GM13976 (cell line): ENCODE data around the gene MTUS2.
"Not testable (repeated sequence)": the region's sequence is repeated elsewhere in the genome, so short reads cannot be mapped to it uniquely, and the experiment has no call there.

Experiments used
- DNase-seq: peaks from one replicate; pipeline ENCODE4 v3.0.0; 2012; ENCODE audit warnings: low spot score
- in situ Hi-C: fragments of 300-500 bp; cut with MboI; formaldehyde crosslinking; loops from one replicate; pipeline ENCODE4 v1.12.0; 2022; ENCODE audit warnings: low sequenced_read_pairs, mixed read lengths, inconsistent platforms; ENCODE audit not compliant: unreplicated experiment
- TF ChIP-seq, protein P1 (sequence below): IDR thresholded peaks from 2 replicates; pipeline ENCODE4 v1.5.1; 2012; ENCODE audit warnings: borderline replicate concordance, mild to moderate bottlenecking; ENCODE audit not compliant: insufficient read depth; ENCODE audit errors: extremely low read depth, missing control alignments, control extremely low read depth

The MTUS2 gene

DNA sequence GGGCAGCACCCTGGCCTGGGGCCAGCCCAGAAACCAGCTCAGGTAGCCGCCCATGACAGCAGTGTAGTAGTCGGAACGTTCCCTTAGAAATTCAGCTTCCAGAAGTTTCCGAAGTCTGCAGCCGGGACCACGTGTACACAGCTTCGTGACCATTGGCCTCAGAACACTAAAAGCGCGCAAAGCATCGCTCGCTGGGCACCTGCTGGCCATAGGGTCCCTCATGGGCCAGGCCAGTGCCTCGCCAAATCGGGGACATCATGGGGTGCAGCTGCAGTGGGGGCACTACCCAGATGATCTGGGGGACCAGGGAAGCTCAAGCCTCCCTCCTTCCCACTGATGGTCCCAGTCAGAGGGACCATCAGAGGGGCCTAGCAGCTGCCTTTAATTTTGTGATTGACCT lies 384.5 kb downstream of the MTUS2 start:
- no peak for DNase-seq
- in situ Hi-C loops = no loop called here
- TF ChIP-seq, protein P1, sequence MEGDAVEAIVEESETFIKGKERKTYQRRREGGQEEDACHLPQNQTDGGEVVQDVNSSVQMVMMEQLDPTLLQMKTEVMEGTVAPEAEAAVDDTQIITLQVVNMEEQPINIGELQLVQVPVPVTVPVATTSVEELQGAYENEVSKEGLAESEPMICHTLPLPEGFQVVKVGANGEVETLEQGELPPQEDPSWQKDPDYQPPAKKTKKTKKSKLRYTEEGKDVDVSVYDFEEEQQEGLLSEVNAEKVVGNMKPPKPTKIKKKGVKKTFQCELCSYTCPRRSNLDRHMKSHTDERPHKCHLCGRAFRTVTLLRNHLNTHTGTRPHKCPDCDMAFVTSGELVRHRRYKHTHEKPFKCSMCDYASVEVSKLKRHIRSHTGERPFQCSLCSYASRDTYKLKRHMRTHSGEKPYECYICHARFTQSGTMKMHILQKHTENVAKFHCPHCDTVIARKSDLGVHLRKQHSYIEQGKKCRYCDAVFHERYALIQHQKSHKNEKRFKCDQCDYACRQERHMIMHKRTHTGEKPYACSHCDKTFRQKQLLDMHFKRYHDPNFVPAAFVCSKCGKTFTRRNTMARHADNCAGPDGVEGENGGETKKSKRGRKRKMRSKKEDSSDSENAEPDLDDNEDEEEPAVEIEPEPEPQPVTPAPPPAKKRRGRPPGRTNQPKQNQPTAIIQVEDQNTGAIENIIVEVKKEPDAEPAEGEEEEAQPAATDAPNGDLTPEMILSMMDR = no peak

DNA sequence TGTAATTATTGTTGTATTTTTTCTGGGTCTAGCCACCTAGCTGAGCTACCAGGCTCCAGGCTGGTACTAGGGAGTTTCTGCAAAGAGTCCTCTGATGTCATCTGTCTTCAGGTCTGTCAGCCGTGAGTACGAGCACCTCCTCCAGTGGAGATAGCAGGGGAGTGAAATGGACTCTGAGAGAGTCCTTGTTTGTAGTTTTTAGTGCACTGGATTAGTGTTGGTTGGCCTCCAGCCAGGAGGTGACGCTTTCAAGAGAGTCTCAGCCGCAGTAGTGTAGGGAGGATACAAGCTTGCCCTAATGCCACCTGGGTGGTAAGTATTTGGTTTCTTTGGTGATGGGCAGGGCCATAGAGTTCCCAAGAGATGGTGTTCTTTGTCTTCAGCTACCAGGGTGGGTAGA lies 390.5 kb downstream of the MTUS2 start:
- in situ Hi-C loops = no loop called here
- DNase-seq = no peak

DNA sequence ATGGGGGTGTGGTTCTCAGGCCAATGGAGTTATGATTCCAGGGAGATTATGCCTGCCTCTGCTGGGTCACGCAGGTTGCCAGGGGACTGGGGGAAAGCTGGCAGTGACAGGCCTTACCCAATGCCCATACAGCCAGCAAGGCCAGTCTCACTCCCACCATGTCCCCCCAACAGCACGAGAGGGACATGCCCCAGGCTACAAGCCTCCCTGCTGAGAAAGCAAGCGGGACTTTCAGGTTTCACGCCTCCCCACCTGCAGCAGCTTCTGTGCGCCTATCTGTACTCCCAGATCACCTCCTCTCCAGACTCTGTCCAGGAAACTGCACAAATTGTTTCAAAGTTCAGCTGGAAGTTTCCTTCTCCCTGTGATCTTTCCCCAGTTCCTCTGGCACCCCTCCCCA lies 391.0 kb downstream of the MTUS2 start:
- in situ Hi-C loops, DNase-seq: not testable (repeated sequence)

More for the DNA sequence above, 390.5 kb downstream of the MTUS2 start:
- TF ChIP-seq, protein P1 = no peak

DNA sequence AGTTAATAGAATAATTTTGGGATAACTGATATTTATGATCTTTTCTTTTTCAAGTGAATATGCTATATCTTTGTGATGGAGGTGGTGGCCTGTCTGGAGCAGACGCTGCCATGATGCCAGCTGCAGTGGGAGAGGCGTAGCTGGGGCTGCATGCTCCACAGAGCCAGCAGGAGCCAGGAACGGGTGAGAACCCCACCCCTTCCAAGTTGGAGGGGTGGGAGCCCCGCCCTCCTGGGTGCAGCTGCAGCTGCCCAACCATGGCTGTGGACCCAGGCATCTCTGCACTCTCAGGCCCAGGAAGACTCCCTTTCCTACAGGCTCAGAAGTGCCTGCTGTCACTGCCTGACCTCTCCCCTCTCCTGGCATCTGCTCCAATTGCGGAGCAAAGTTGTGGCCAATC lies 402.3 kb downstream of the MTUS2 start:
- in situ Hi-C loops = no loop called here
- TF ChIP-seq, protein P1 = no peak
- no peak for DNase-seq

DNA sequence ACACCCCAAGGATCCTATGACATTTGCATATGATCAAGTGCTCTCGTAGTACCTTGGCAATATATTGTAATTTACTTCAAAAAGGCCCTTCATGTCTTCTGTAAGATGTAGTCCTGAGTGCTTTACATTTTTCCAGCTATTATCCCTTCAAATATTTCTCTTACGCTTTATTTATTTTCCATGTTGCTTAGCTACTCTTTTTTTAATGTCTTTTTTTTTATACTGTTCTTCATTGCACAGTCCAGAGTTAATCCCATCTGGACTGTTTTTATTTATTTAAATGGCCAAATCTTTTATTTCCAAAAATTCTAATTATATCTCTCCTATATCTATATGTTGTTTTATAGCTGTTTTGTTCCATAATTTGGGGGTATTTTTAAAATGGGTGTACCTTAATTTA lies 404.1 kb downstream of the MTUS2 start:
- in situ Hi-C loops = no loop called here
- no peak for DNase-seq
- TF ChIP-seq, protein P1 = no peak

DNA sequence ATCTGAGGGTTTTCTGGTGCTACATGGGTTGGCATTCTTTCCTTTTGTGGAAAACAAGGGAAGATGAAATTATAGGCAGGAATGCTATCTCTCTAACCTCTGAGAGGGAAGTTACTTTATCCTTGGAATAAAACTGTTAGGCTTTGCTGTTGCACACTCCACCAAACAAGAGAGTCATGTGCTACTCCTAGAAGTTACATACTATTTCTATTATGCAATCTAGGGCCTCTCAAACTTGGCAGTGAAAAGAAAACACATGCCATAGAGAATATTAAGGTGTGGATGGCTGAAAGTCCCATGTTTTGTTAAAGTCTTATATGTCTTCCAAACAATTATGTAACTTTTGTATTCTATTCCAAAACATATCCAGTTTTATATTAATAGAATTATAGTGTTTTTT lies 407.4 kb downstream of the MTUS2 start:
- in situ Hi-C loops = no loop called here
- no peak for DNase-seq
- TF ChIP-seq, protein P1 = no peak

DNA sequence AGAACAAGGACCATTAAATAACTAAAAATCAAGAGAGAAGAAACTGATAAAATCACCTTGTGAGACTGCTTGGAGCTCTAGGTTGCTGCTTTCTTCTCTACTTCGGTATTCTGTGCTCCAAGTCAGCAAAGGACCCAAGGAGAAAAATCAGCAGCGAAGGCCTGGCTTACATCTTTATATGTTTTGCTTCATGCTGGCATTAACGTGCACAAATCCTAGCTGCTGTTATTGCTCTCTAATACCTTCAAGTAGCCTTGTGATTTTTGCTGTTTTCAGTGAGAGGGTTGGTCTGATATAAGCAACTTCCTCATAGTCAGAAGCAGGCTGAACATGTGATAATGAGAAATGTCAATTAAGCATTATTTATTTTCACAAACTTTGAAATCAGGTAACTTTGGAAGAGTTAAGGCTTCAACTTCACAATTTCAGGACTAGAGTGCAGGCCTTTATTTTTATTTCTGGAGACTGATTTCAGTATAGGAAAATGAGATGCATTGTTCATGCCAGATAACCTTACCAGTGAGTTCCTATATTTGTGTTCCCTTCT lies 410.2 kb downstream of the MTUS2 start:
- TF ChIP-seq, protein P1 = no peak
- no peak for DNase-seq
- in situ Hi-C loops = no loop called here
